GM19240 (cell line): Measurements from ENCODE around the gene DNAAF3.
"Not testable (repeated sequence)": the region's sequence is repeated elsewhere in the genome, so short reads cannot be mapped to it uniquely, and the experiment has no call there.

Source experiments
- DNase-seq: peaks from one replicate; pipeline ENCODE4 v3.0.0; 2011; ENCODE audit warnings: low spot score; ENCODE audit not compliant: insufficient read length

DNAAF3 gene

GRCh38 chr19:55176076-55176475, 9.7 kb upstream of the DNAAF3 start:
- DNase-seq = no peak

GRCh38 chr19:55175117-55175867, 8.9 kb upstream of the DNAAF3 start:
- no peak for DNase-seq

- DNase-seq = no peak
Measured at GRCh38 chr19:55174425-55175116, 8.2 kb upstream of the DNAAF3 start.

GRCh38 chr19:55173714-55174409, 7.4 kb upstream of the DNAAF3 start:
- no peak for DNase-seq

GRCh38 chr19:55173186-55173713, 6.8 kb upstream of the DNAAF3 start:
- no peak for DNase-seq

- DNase-seq = no peak
Measured at GRCh38 chr19:55172741-55173140, 6.3 kb upstream of the DNAAF3 start.

- not testable (repeated sequence) for DNase-seq
Measured at GRCh38 chr19:55172318-55172717, 5.9 kb upstream of the DNAAF3 start.

- no peak for DNase-seq
Measured at GRCh38 chr19:55171440-55171839, 5.0 kb upstream of the DNAAF3 start.

- DNase-seq = no peak
Measured at GRCh38 chr19:55169136-55169535, 2.7 kb upstream of the DNAAF3 start.

GRCh38 chr19:55165952-55166529, 372 bp downstream of the DNAAF3 start:
- DNase-seq = no peak

GRCh38 chr19:55161571-55162322, 4.7 kb downstream of the DNAAF3 start:
- DNase-seq = no peak

GRCh38 chr19:55160986-55161365, 5.4 kb downstream of the DNAAF3 start:
- DNase-seq = no peak

GRCh38 chr19:55160128-55160985, 6.1 kb downstream of the DNAAF3 start:
- DNase-seq = peak; percentile 96

GRCh38 chr19:55158848-55159749, 7.3 kb downstream of the DNAAF3 start:
- DNase-seq = no peak

- DNase-seq = no peak
Measured at GRCh38 chr19:55158423-55158822, 8.0 kb downstream of the DNAAF3 start.

GRCh38 chr19:55157064-55157908, 9.1 kb downstream of the DNAAF3 start, which contains the start of gene TNNI3:
TNNI3 (minus strand) TSS chr19:55157732; CDS start chr19:55157589, 143 bp downstream.
- DNase-seq = no peak

- DNase-seq = no peak
Measured at GRCh38 chr19:55156202-55157063, 10.0 kb downstream of the DNAAF3 start.
